ENCODE results near the gene NYAP1.
A peak's percentile ranks its signal among the peaks of the same experiment; 100 is the strongest.
"Not testable (repeated sequence)": the region's sequence is repeated elsewhere in the genome, so short reads cannot be mapped to it uniquely, and the experiment has no call there.

The NYAP1 gene

DNA sequence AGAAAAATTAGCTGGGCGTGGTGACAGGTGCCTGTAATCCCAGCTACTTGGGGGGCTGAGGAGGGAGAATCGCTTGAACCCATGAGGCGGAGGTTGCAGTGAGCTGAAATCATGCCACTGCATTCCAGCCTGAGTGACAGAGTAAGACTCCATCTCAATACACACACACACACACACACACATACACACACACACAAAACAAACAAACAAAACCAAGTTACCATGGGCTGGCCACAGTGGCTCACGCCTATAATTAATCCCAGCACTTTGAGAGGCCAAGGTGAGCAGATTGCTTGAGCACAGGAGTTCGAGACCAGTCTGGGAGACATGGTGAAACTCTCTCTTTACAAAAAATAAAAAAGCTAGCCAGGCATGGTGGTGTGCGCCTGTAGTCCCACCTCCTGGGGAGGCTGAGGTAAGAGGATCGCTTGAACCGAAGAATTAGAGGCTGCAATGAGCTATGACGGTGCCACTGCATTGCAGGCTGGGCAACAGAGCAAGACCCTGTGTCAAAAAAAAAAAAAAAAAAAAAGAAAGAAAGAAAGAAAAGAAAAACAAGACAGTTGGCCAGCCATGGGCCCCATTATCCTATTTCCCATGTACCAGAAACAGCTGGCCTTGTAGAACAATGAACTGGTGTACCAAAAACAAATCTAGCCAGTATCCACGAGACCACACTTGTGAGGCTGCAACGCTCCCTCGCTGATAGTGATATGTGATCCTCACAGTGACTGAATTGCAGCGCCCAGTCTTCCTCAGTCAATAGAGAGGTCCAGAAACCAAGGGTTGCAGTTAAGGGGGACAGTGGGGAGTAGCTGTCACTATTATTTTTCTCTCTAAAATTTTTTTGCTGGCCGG is 48.7 kb downstream of the NYAP1 start:
- Histone ChIP-seq H3K79me1 (ENCODE audit: low read depth, low read length) (no peaks in the 10 kb centered on the region), H4K91ac (ENCODE audit: low read depth, low read length, poor library complexity) (no peak overlapping the region), H3K9me3 (replicated peaks in 1 of 2; ENCODE audit: control insufficient read depth in 2 of 2, insufficient read depth in 1 of 2, low read depth in 1 of 2, low read length in 2 of 2) (no peaks in the 10 kb centered on the region), H3K4me3 (ENCODE audit: low read length in 2 of 2) (no peak overlapping the region), H3K27me3 (ENCODE audit: control insufficient read depth in 3 of 3, insufficient read depth in 3 of 3, low read depth in 1 of 3, low read length in 3 of 3) (no peaks in the 10 kb centered on the region), H2BK5ac (ENCODE audit: low read length) (no peak overlapping the region), H3K4ac (ENCODE audit: low read length) (no peak overlapping the region), H4K8ac (ENCODE audit: low read depth, low read length) (no peak overlapping the region), H3K18ac (ENCODE audit: low read length) (no peak overlapping the region), H3K36me3 (replicated peaks in 1 of 2; ENCODE audit: control insufficient read depth in 2 of 2, insufficient read depth in 2 of 2, low read length in 2 of 2) (no peaks in the 10 kb centered on the region), H2BK120ac (ENCODE audit: low read depth, low read length) (no peak overlapping the region), H3K14ac (ENCODE audit: low read length) (no peak overlapping the region), H3K9ac (ENCODE audit: low read depth, low read length, poor library complexity) (no peak overlapping the region), H2BK15ac (ENCODE audit: low read length) (no peak overlapping the region), H2BK12ac (ENCODE audit: low read length) (no peak overlapping the region), H3K23ac (ENCODE audit: low read depth, low read length, poor library complexity) (no peak overlapping the region), H3K4me1 (ENCODE audit: control insufficient read depth in 2 of 2, insufficient read depth in 1 of 2, low read depth in 1 of 2, low read length in 2 of 2) (no peaks in the 10 kb centered on the region), H2AK5ac (ENCODE audit: low read depth, low read length) (no peak overlapping the region), H3K4me2 (ENCODE audit: insufficient read depth, low read length, poor library complexity, severe bottlenecking) (no peak overlapping the region), H2AFZ (ENCODE audit: low read length) (no peak overlapping the region), H3K27ac (replicated peaks; ENCODE audit: low read length) (no peak overlapping the region)
- no peak for DNase-seq (ENCODE audit: low spot score)
- WGBS, 2 donors (ENCODE audit: extremely low coverage in 2 of 2, insufficient read length in 2 of 2, insufficient replicate concordance in 1 of 2): no CpG with 5 or more reads among the region's 14 CpGs

DNA sequence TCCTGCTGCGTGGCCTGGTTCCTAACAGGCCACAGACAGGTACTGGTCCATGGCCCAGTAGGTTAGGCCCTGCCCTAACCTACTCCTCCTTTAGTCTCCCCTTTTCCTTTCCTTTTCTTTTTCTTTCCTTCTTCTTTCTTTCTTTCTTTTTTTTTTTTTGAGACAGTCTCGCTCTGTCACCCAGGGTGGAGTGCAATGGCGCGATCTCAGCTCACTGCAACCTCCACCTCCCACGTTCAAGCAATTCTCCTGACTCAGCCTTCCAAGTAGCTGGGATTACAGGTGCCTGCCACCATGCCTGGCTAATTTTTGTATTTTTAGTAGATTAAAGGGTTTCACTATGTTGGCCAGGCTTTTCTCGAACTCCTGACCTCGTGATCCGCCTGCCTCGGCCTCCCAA is 52.3 kb downstream of the NYAP1 start:
- not testable (repeated sequence) for H4K91ac ChIP-seq (ENCODE audit: low read depth, low read length, poor library complexity); H2BK120ac ChIP-seq (ENCODE audit: low read depth, low read length); H2AFZ ChIP-seq (ENCODE audit: low read length); DNase-seq (ENCODE audit: low spot score); H2BK12ac ChIP-seq (ENCODE audit: low read length); H3K14ac ChIP-seq (ENCODE audit: low read length); H3K4me2 ChIP-seq (ENCODE audit: insufficient read depth, low read length, poor library complexity, severe bottlenecking); H3K9me3 ChIP-seq (replicated peaks in 1 of 2; ENCODE audit: control insufficient read depth in 2 of 2, insufficient read depth in 1 of 2, low read depth in 1 of 2, low read length in 2 of 2); H3K27ac ChIP-seq (replicated peaks; ENCODE audit: low read length); H4K8ac ChIP-seq (ENCODE audit: low read depth, low read length); H3K4me3 ChIP-seq (ENCODE audit: low read length in 2 of 2); H2BK15ac ChIP-seq (ENCODE audit: low read length); H3K18ac ChIP-seq (ENCODE audit: low read length); H3K4ac ChIP-seq (ENCODE audit: low read length); H3K27me3 ChIP-seq (ENCODE audit: control insufficient read depth in 3 of 3, insufficient read depth in 3 of 3, low read depth in 1 of 3, low read length in 3 of 3); H3K36me3 ChIP-seq (replicated peaks in 1 of 2; ENCODE audit: control insufficient read depth in 2 of 2, insufficient read depth in 2 of 2, low read length in 2 of 2); H2BK5ac ChIP-seq (ENCODE audit: low read length); H3K23ac ChIP-seq (ENCODE audit: low read depth, low read length, poor library complexity); H2AK5ac ChIP-seq (ENCODE audit: low read depth, low read length); H3K4me1 ChIP-seq (ENCODE audit: control insufficient read depth in 2 of 2, insufficient read depth in 1 of 2, low read depth in 1 of 2, low read length in 2 of 2); H3K9ac ChIP-seq (ENCODE audit: low read depth, low read length, poor library complexity); H3K79me1 ChIP-seq (ENCODE audit: low read depth, low read length)
- no CpG with 5 or more reads among the region's 9 CpGs for WGBS, 2 donors (ENCODE audit: extremely low coverage in 2 of 2, insufficient read length in 2 of 2, insufficient replicate concordance in 1 of 2)

DNA sequence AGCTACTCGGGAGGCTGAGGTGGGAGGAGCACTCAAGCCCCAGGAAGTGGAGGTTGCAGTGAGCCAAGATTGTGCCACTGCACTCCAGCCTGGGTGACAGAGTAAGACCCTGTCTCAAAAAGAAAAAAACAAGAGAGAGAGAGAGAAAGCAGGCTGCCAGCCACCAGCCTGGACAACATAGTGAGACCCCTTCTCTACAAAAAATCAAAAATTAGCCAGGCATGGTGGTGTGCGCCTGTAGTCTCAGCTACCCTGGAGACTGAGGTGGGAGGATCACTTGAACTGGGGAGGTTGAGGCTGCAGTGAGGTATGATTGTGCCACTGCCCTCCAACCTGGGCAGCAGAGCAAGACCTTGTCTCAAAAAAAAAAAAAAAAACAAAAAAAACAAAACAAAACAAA is 53.0 kb downstream of the NYAP1 start:
- not testable (repeated sequence) for H3K23ac ChIP-seq (ENCODE audit: low read depth, low read length, poor library complexity); H2BK12ac ChIP-seq (ENCODE audit: low read length); H3K4me3 ChIP-seq (ENCODE audit: low read length in 2 of 2); H2AK5ac ChIP-seq (ENCODE audit: low read depth, low read length); H3K9ac ChIP-seq (ENCODE audit: low read depth, low read length, poor library complexity); DNase-seq (ENCODE audit: low spot score); H3K14ac ChIP-seq (ENCODE audit: low read length); H3K27ac ChIP-seq (replicated peaks; ENCODE audit: low read length); H3K4me2 ChIP-seq (ENCODE audit: insufficient read depth, low read length, poor library complexity, severe bottlenecking); H4K91ac ChIP-seq (ENCODE audit: low read depth, low read length, poor library complexity); H3K4me1 ChIP-seq (ENCODE audit: control insufficient read depth in 2 of 2, insufficient read depth in 1 of 2, low read depth in 1 of 2, low read length in 2 of 2); H3K9me3 ChIP-seq (replicated peaks in 1 of 2; ENCODE audit: control insufficient read depth in 2 of 2, insufficient read depth in 1 of 2, low read depth in 1 of 2, low read length in 2 of 2); H2BK5ac ChIP-seq (ENCODE audit: low read length); H3K79me1 ChIP-seq (ENCODE audit: low read depth, low read length); H3K4ac ChIP-seq (ENCODE audit: low read length); H2BK120ac ChIP-seq (ENCODE audit: low read depth, low read length); H2AFZ ChIP-seq (ENCODE audit: low read length); H3K27me3 ChIP-seq (ENCODE audit: control insufficient read depth in 3 of 3, insufficient read depth in 3 of 3, low read depth in 1 of 3, low read length in 3 of 3); H2BK15ac ChIP-seq (ENCODE audit: low read length); H4K8ac ChIP-seq (ENCODE audit: low read depth, low read length); H3K18ac ChIP-seq (ENCODE audit: low read length); H3K36me3 ChIP-seq (replicated peaks in 1 of 2; ENCODE audit: control insufficient read depth in 2 of 2, insufficient read depth in 2 of 2, low read length in 2 of 2)
- WGBS, 2 donors (ENCODE audit: extremely low coverage in 2 of 2, insufficient read length in 2 of 2, insufficient replicate concordance in 1 of 2): no CpG with 5 or more reads among the region's 2 CpGs

DNA sequence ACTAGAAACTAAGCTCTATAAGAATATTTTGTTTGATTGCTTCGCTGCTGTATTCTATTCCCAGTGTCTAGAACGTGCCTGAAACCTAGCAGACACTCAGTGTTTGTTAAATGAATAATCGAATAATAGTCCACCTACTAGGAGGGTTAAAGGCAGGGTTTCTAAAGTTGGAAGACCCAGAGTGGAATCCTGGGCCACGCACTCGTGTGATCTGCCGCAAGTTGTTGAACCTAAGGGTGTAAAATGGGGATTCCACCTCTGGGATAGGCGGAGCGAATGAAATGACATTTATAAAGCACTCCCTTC is 54.6 kb downstream of the NYAP1 start:
- no peak overlapping the region for H3K9ac ChIP-seq (ENCODE audit: low read depth, low read length, poor library complexity)
- H3K27ac ChIP-seq (replicated peaks; ENCODE audit: low read length): no peak overlapping the region
- peaks cover 0 to 3% (median 0%) of the 10 kb centered on the region in 3 experiments for H3K27me3 ChIP-seq (ENCODE audit: control insufficient read depth in 3 of 3, insufficient read depth in 3 of 3, low read depth in 1 of 3, low read length in 3 of 3)
- H4K91ac ChIP-seq (ENCODE audit: low read depth, low read length, poor library complexity): no peak overlapping the region
- H2BK12ac ChIP-seq (ENCODE audit: low read length): no peak overlapping the region
- H3K9me3 ChIP-seq (replicated peaks in 1 of 2; ENCODE audit: control insufficient read depth in 2 of 2, insufficient read depth in 1 of 2, low read depth in 1 of 2, low read length in 2 of 2): no peaks in the 10 kb centered on the region
- H3K18ac ChIP-seq (ENCODE audit: low read length): no peak overlapping the region
- peak overlapping the region; percentile 89 for H3K4me2 ChIP-seq (ENCODE audit: insufficient read depth, low read length, poor library complexity, severe bottlenecking)
- H3K4me1 ChIP-seq (ENCODE audit: control insufficient read depth in 2 of 2, insufficient read depth in 1 of 2, low read depth in 1 of 2, low read length in 2 of 2): peaks cover 3 to 4% of the 10 kb centered on the region in 2 donors
- no peak overlapping the region for H2BK120ac ChIP-seq (ENCODE audit: low read depth, low read length)
- no peak overlapping the region for H4K8ac ChIP-seq (ENCODE audit: low read depth, low read length)
- no peak overlapping the region for H2BK5ac ChIP-seq (ENCODE audit: low read length)
- no peak overlapping the region for H3K14ac ChIP-seq (ENCODE audit: low read length)
- no peak overlapping the region for H2AK5ac ChIP-seq (ENCODE audit: low read depth, low read length)
- no peaks in the 10 kb centered on the region for H3K36me3 ChIP-seq (replicated peaks in 1 of 2; ENCODE audit: control insufficient read depth in 2 of 2, insufficient read depth in 2 of 2, low read length in 2 of 2)
- DNase-seq (ENCODE audit: low spot score): no peak
- H2AFZ ChIP-seq (ENCODE audit: low read length): peak overlapping the region; percentile 79
- H3K23ac ChIP-seq (ENCODE audit: low read depth, low read length, poor library complexity): no peak overlapping the region
- no peak overlapping the region for H2BK15ac ChIP-seq (ENCODE audit: low read length)
- H3K79me1 ChIP-seq (ENCODE audit: low read depth, low read length): no peaks in the 10 kb centered on the region
- WGBS, 2 donors (ENCODE audit: extremely low coverage in 2 of 2, insufficient read length in 2 of 2, insufficient replicate concordance in 1 of 2): no CpG with 5 or more reads among the region's 8 CpGs
- no peak overlapping the region for H3K4ac ChIP-seq (ENCODE audit: low read length)
- H3K4me3 ChIP-seq (ENCODE audit: low read length in 2 of 2): peak overlapping the region; percentile 42 to 76
